NCI-H524 (cell line): ENCODE data around the gene XRCC5.

ENCODE experiments used
- DNase-seq, 2 experiments: peaks; one replicate each; lab custom pipeline; 2025; lab: John Stamatoyannopoulos, UW

The XRCC5 gene

DNA sequence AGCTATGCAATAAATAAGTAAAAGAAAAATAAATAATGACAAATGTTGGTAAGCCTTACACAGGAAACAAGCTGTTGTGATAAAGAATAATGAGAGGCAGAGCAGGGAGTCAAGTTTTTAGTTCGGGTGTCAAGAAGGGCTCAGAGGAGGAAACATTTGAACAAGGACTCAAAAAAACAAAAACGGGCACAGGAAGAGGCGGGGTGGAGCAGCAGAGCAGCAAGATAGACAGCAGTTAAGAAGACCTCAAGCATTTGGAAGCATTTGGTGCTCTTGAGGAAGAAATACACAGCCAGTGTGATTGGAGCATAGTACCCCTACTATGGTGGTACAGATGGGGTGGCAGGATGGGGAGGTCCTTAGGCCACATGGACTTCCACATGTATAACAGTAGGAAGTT, 24.6 kb upstream of the XRCC5 start:
- peak in 1 of 2 experiments; percentile 55 for DNase-seq

GRCh38 chr2:216086207-216086893, 22.8 kb upstream of the XRCC5 start:
- no peak for DNase-seq

GRCh38 chr2:216090369-216090786, 18.8 kb upstream of the XRCC5 start:
- DNase-seq = no peak

- DNase-seq = no peak
Observed at GRCh38 chr2:216092646-216093045, 16.5 kb upstream of the XRCC5 start.

DNA sequence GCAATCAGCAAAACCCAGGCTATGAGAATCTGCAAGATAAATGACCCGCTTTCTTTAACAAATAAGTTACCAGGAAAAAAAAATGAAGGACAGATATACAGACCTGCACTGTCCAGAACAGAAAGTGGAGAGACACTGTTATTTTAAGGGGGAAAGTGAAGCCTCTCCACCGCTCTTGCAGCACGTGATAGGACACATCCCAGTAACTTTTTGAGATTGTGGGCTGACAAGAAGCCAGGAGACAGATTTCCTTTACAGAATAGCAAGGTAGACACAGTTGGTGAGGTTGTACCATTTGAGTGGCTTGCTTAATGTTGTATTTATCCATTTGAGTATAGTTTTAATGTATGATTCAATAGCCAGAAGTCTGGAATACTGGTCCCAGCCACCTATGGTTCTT, 14.4 kb upstream of the XRCC5 start:
- no peak for DNase-seq

GRCh38 chr2:216098421-216099334, 10.5 kb upstream of the XRCC5 start:
- DNase-seq = no peak

DNA sequence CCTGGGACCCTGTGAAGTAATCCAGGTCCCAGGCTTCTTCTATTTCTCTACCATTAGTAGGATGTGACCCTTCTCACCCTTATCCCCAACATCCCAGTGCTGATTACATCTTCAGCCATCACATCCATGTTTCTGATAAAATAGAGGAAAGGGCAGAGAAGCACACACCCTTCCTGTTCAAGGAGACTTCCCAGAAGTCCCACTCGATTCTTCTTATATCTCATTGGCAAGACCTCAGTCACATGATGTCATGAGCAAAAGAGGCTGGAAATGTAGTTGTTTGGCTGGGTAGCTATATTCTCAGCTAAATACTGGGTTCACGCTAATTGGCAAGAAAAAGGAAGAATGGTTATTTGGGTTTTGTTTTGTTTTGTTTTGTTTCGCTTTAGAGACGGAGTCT, 8.0 kb upstream of the XRCC5 start:
- no peak for DNase-seq

GRCh38 chr2:216103213-216103612, 5.9 kb upstream of the XRCC5 start:
- DNase-seq = no peak

- no peak for DNase-seq
Observed at GRCh38 chr2:216104691-216105090, 4.5 kb upstream of the XRCC5 start.

GRCh38 chr2:216107320-216107719, 1.8 kb upstream of the XRCC5 start:
- no peak for DNase-seq

DNA sequence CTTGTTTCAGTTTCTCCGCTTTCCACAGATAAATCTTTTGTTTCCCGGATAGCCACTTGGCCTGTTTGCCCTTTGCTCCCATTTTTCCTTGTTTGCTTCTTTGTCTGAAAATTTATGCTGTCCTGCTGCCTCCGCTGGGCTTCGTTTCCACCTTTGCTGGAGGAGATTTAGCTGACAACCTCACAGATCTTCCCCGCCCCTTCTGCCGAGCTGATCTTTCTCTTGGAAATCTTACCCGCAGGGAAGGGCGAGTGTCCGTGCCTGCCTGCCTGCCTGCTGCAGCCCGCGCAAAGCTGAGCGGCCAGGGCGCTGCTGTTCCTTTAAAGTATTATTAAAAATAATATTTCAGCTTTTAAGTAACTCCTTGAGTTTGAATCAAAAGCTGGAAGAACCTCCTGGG, 1.4 kb upstream of the XRCC5 start:
- DNase-seq = no peak

DNA sequence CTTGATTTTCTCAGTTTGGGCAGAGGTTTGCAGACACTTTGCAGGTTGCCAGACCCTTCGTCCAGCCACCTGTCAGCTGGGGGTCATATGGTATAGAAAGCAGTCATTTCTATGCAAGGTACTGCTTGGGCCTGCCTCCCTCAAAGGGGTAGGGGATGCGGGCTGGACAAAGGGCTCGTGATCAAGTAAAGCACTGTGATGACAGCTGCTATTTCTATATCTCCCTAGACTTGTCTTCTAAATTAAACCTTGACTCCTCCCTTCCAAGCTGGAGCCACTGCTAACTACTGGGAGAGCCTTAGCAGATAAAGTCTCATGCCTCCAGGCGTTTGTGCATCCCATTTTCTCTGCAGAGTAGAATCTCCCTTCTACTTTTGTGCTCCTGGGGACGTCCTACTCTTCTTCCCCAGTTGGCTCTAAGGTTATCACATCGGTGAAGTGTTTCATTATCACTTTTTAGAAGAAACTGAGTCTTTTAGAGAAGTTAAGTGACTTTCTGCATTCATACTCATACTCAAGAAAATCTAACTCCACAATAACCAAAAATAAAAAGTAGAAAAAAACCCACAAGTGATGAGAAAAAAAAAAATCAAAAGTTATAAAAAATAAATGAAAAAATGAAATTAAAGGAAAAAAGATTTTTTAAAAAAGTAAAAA, 710 bp upstream of the XRCC5 start:
- DNase-seq = no peak

DNA sequence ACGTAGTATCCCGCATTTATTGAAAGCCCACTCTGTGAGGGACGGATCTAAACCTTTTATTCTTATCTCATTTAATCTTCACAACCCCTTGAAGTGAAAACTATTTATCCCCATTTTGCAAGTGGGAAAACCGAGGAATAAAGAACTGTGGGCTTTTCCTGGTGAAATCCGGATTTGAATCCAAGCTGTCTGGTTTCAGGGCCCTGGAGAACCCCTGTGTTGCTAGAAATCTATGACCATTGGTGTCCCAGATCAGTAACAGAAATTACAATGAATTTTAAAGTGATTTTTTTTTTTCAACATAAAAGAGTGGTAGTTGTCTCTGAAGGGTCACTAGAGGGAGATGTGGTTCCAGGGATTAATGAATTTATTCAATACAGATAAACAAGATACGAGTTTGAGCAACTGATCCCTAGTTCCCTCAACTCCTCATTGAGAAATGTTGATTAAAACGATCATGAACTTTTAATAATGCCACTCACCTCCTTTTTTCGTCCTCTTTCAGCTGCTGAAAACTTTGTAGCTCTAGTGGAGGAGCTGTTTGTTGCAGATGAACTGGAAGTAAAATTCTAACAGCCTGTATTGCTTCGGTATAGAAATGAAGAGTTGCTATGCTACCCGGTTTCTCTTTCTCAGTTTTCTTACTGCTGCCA, 940 bp downstream of the XRCC5 start:
- peak in 1 of 2 experiments; percentile 32 for DNase-seq

DNA sequence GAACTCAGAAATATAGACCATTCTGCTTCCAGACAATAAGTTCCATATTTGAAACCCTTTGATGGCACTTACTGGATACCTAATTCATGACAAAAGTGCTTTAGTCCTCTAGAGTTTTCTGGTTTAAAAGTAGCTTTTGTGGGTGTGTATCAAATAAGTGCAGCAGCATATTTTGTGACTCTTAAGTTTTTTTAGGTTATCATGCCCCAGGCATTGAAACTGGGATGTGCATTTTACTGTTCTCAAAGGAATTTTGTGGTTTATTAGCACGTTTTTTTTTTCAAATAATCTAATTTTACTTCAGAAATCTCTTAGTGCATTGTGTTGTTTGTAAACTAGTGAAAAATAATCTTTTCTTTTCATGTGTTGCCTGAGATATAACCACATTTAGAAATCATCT, 1.5 kb downstream of the XRCC5 start:
- no peak for DNase-seq

DNA sequence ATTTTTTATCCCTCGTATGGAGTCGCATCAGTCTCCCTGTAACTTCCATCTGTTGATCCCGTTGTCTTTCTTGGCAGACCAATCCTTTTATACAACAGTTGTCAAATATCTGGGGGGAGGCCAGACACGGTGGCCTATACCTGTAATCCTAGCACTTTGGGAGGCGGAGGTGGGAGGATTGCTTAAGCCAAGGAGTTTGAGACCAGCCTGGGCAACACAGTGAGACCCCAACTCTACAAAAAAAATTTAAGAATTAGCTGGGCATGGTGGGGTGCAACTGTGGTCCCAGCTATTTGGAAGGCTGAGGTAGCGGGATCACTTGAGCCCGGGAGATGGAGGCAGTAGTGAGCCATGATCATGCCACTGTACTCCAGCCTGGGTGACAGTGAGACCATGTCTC, 2.0 kb downstream of the XRCC5 start:
- DNase-seq = no peak

DNA sequence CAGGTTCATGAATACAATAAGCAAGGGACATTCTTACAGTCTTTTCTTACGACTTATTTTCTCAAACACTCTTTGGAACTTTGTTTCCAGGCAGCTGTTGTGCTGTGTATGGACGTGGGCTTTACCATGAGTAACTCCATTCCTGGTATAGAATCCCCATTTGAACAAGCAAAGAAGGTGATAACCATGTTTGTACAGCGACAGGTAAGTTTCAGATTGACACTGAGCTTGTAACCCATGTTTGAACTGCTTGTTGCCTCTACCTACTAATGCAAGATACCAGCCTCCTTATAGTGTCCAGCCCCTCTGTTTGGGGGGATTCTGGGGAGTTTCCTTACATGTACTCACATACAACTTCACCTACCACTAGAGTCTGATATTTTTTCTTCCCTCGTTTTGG, 3.8 kb downstream of the XRCC5 start:
- no peak for DNase-seq

GRCh38 chr2:216113572-216113971, 4.4 kb downstream of the XRCC5 start:
- DNase-seq = peak in 1 of 2 experiments; percentile 8

GRCh38 chr2:216114382-216114713, 5.2 kb downstream of the XRCC5 start:
- DNase-seq = no peak

DNA sequence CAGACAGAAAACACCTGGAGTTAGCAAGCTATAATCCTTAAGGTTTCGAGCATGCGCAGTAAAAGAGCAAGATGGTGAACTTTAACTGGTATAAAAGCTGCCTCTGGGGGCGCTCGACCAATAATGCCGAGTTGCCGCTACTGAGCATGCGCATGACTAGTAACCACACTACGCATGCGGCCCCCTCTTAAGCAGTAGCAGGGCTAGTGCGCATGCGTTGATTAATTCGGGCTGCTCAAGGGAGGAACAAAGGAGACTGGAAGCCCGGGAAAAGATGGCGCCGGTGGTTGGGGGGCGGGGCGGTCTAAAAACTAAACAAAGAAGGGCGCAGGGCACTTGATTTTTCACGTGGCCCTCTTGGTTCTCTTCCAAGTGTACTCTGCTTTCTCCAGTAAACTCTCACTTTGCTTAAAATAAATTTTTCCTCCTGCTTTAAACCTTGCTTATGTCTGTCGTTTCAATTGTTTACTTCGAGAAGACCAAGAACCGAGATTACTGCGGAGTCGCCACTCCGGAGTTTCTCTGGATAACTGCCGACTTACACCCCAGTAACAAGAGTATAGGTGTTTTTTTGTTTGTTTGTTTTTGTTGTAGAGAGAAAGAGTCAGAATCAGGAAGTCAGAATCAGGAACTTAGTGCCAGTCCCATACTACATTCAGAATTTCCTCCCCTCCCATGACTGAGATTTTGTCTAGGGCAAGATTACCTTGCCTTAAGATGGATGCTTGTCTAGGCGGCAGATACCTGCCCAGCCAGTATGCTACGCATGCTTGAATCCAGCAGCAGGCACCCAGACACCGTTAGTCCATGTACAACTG, 5.8 kb downstream of the XRCC5 start:
- peak; percentile 97 to 98 for DNase-seq

DNA sequence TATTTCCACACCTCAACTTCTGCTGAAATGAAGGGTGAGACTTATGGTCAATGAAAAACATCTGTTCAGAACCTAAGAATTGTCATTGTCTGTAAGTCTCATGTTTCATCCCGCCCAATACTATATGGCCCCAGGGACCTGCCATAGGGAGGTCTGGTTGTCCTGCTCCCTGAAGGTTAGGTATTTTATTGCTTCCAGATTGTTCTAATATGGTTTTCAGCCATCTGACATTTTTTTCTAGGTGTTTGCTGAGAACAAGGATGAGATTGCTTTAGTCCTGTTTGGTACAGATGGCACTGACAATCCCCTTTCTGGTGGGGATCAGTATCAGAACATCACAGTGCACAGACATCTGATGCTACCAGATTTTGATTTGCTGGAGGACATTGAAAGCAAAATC, 7.3 kb downstream of the XRCC5 start:
- DNase-seq = peak in 1 of 2 experiments; percentile 62

- DNase-seq = peak in 1 of 2 experiments; percentile 19
Observed at GRCh38 chr2:216117561-216118340, 8.6 kb downstream of the XRCC5 start.
